GM19397 (cell line): ENCODE data around the gene ICA1.
A peak's percentile ranks its signal among the peaks of the same experiment; 100 is the strongest.
"Not testable (repeated sequence)": the region's sequence is repeated elsewhere in the genome, so short reads cannot be mapped to it uniquely, and the experiment has no call there.

ENCODE experiments used
- ATAC-seq: cut with Tn5 transposase; IDR thresholded peaks from one replicate; pipeline ENCODE4 v1.9.1; 2021; ENCODE audit warnings: mild to moderate bottlenecking, moderate library complexity; ENCODE audit not compliant: unreplicated experiment

Gene ICA1

DNA sequence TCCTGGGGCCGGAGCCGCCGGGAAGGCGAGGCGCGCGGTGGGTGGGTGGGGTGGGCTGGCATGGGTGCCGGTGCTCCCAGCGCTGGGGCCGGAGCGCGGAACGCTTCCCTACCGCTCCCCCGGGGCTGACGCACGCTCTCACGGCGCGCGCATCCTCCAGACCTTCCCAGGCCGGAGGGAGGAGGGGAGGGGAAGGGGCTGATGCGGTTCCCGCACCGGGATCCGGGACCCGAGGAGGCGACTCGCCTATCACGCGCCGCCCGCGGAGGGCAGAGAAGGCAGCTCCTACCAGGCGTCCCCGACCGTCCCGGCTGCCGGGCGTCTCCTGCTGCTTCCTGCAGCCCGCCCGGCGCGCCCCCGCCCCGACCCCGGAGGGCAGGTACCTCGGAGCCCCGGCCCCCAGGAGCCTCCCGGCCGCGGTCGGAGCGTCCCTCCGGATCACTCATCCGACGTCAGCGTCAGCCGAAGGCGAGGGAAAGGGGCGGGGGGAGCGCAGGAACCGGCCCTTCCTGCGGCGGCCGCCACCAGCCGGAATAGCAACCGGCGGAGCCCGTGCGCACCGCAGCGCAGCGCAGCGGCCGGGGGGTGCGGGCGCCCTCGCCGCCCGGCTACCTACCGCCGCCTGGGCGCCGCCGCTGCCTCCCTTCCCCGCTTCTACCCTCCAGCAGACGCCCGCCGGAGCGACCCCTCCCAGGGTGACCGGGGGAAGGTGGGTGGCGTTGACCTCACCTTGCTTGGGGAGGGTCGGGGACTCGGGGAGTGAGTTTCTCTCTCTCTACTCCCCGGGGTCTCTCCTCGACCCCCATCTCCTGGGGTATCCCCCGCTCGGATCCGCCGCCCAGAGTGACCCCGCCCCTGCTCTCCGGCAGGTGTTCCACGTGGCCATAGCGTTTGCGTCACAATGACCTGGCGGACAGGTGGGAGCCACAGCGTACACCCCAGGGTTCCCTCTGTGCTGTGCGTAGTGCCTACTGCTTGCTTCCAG is at the start of gene ICA1:
ICA1 (minus strand) TSS at position 457 of the 985 bp plus-strand sequence. CDS start 26,241 bp downstream, outside the sequence.
- no peak for ATAC-seq

DNA sequence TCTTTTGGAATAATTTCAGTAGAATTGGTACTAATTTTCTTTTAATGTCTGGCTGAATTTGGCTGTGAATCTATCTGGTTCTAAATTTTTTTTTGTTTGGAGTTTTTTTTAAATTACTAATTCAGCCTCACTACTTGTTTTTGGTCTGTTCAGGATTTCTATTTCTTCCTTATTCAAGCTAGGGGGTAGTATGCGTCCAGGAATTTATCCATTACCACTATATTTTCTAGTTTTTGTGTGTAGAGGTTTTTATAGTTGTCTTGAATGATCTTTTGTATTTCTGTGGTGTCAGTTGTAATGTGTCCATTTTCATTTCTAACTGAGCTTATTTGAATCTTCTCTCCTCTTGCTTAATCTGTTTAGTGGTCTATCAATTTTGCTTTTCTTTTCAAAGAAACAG is 48.9 kb upstream of the ICA1 start:
- no peak for ATAC-seq

DNA sequence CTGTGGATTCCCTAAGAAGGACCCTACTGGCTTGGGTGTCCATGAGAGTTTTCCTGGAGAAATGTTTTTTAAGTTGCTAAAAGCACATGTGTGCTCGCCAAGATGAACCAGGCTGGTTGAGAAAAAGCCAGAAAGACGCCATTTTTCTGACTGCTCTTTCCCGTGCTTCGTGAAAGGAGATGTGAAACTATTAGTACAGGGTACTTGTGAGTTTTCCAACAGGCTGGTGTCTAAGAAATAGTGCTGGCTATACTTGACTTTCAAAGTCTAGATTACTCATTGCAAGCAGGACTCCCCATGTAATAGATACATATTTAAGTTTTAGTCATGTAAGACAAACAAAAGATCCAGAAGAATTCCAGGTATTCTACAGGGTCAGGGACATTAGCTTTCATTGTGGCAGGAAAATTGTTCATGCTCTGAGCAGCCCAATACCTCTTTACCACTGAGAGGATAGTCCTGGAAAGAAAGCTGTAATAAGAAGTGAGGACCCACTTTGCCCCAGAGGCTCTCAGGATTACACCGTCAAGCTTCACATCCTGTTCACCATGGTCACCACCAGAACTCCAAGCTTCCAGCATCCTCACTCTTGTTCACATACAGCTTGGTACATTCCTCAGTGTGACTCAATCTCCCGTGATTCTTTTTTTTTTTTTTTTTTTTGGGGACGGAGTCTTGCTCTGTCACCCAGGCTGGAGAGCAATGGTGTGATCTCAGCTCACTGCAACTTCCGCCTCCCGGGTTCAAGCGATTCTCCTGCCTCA is 43.8 kb upstream of the ICA1 start:
- ATAC-seq, result no peak

DNA sequence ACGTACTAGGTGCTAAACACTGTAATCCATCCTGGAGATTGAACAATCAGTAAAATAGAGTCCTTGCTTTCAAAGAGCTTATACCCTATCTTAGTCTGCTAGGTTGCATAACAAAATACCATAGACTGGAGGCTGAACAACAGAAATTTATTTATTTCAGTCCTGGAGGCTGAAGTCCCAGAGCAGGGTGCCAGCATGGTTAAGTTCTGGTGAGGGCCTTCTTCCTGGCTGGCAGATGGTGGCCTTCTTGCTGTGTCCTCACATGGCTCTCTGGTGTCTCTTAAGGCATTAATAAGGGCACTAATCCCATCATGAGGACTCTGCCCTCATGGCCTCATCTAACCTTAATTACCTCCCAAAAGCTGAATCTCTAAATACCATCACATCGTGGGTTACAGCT is 43.1 kb upstream of the ICA1 start:
- no peak for ATAC-seq

DNA sequence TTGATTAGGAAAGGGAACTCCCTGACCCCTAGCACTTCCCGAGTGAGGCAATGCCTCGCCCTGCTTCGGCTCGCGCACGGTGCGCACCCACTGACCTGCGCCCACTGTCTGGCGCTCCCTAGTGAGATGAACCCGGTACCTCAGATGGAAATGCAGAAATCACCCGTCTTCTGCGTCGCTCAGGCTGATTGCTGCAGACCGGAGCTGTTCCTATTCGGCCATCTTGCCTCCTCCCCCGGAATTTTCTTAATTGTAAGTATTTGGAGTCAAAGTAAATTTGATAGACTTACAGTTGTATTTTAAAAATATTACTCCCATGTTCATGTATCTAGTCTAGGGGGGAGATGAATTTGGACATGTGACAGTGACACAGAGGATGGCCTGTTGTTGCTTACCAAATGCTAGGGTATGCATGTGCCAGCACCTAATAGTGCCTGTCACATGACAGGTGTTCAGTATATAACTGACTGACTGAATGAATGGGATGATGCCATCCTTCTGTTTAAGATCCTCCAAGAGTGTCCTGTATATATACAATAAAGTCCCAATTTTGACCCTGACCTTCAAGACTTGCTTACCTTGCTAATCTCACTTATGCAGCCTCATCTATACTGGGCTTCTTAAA is 42.0 kb upstream of the ICA1 start:
- no peak for ATAC-seq

DNA sequence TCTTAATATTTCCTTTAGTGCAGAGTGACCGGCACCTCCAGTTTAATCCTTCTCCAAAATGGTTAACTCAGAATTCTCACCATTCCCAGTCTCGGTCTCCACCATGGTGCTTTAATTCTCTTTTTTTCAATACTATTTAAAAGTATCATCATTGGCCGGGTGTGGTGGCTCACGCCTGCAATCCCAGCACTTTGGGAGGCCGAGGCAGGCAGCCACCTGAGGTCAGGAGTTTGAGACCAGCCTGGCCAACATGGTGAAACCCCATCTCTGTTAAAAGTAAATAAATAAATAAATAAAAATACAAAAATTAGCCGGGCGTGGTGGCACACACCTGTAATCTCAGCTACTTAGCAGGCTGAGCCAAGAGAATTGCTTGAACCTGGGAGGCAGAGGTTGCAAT is 35.1 kb upstream of the ICA1 start:
- not testable (repeated sequence) for ATAC-seq

DNA sequence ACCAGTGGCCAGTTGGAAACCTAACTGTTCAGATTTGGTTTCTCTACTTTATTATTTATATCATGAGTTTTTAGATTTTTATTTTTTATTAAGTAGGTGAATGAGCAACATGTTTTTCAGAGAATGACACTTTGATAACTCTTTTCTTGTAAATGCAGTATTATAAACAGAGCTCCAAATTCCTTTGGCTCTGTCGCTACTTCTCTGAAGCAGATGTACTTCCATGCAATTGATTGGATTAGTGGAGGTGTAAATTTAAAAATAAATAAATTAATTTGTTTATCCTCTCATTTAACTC is 34.3 kb upstream of the ICA1 start:
- no peak for ATAC-seq

DNA sequence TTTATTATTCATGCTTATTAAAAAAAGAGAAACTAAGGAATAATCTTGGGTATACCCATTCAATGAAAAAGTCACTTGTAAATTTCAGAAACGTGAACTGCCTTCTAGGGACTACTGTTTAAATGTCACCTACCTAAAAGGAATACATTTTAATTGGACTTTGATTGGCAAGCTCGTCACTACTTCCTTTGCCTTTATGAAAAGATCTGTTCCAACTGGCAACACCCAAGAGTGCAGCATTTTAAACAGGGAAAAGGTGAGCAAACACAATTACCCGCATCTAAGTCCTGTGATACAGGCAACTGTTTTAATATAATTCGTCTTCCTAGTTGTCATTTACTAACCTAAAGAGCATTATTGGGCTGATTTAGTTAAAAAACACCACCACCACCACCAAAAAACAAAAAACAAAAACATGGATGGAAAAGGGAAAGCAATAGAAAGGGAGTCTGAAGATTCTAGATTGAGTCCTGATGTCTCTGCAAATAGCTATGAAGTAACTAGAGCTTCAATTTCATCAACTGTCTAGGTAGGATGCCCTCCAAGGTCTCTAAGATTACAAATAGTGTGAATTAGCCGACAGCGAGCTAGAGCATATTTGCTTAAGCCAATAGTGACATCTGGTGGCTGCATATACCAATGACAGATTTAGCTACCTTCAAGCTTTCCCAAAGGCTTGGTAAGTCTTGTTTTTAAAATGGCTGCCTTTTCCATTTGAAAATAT is 33.8 kb upstream of the ICA1 start:
- ATAC-seq, result peak; percentile 93

DNA sequence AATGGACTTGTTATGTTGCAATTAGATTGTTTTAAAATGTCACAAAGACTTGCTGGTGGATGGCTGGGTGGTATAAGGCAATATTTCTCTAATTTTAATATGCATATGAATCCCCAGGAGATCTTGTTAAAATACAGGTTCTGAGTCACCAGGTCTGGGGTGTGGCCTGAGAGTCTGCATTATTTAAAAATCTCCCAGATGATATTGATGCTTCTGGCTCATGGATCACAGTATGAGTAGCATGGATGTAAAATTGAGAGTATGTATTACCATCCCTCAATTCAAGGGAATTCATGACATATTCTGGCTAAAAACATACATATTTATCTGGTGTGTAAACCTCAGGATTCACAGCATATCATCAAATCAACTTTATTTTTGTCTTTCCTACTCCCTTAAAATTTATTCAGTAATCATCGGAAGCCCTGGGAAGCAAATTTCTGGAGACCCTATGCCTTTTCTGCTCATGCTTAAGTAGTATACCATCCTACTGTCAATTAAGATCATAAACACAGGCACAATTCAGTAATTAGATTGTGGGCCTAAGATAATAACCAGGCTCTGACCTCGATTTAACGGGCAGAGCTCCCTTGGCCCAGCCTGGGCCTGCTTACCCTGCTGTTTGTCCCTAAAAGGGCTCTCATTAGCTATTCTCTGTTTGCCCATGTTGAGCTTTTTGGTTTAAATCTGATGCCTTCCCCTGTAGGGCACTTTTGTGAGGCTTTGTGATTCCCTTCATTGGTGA is 29.6 kb upstream of the ICA1 start:
- ATAC-seq, result no peak

DNA sequence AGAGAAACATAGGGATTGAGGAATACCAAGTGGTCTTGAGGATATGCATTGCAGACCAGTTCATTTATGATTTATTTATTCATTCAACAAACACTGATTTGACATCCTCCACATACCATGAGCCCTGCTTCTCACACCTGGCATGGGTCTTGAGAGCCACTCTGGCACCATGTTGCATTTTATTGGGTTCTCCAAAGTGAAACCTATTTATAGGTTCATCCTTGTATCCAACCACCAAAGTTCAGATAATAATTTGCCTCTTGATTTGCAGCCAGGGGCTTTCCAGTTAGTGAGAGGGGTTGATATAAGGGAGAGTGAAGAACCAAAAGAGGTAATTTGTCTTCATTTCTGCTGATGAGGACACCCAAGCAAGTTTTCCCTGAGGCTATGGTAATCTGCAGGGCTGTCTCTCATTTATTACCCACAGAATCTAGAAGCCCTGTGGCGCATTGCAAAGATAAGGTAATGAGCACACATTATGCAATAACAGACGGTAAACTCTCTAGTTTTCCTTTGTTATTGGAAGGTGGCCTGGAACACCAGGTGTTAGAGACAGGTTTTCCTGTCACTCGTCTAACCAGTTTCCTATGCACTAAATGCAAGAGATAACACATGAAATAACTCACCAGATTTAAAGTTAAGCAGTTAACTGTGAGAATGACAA is 28.8 kb upstream of the ICA1 start:
- no peak for ATAC-seq

DNA sequence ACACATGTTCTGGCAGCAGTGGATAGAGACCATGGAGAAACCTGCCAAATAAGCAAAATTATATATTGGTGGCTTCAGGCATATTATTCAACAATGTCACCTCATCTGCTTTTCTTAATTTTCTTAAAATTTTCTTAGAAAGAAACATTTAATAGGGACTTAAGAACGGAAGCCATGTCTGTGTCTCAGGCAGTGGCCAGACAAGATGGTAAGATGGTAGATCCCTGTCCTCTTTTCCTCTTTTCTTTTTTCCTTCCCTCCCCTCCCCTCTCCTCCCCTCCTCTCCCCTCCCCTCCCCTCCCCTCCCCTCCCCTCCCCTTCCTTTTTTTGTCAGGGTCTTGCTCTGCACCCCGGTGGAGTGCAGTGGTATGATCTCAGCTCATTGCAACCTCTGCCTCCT is 24.2 kb upstream of the ICA1 start:
- ATAC-seq, result no peak

DNA sequence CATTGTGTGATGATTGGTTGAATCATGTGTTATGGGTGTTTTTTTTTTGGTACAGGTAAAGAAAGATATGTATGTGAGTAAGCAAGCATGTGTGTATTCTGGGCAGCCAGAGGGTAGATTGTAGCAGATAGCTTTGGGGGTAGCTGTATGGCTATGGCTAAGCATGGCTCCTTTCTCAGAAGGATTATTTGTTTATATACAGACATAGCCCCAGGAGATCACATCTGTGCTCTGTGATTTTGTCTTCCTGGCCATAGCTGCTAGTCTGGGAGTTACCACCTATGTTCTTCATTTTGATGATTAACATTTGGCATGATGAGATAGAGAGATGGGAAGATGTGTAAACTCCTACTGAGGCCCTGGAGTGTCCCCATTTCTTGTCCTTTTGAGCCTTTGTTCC is 23.2 kb upstream of the ICA1 start:
- no peak for ATAC-seq

DNA sequence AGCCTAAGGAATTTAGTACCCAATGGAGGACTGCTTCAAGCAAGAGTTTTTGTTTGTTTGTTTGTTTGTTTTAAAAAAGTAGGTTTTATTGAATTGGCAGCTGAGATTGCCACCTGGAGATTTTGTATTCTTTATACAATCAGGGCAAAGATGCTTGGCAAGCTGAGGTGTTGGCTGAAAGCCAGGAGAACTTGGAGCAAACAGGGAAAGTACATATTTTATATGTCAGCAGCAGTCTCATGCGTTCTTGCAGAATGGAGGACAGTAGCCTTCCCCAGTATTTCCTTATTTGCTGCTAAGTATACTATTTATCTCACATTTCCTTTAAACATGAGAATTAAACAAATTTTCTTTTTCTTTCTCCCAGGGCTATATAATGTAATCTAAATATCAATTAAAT is 22.6 kb upstream of the ICA1 start:
- ATAC-seq, result no peak

DNA sequence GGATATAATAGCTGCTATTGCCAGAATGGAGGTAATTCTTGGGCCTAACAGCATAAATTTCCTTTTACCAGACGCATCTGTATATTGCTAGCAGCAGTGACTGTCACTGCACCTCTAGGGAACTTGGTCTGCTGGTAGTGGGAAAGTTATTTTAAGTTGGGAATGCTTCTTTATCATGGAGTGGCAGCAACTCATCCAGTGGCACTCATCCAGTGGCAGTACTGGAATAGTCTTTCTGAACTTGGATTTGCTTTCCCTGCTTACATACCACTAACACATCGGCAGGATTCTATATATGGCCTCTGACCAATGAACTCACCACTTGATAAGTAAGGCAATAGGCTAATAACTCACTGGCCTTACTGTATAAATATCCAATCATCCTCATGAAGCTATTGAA is 22.0 kb upstream of the ICA1 start:
- ATAC-seq, result no peak

DNA sequence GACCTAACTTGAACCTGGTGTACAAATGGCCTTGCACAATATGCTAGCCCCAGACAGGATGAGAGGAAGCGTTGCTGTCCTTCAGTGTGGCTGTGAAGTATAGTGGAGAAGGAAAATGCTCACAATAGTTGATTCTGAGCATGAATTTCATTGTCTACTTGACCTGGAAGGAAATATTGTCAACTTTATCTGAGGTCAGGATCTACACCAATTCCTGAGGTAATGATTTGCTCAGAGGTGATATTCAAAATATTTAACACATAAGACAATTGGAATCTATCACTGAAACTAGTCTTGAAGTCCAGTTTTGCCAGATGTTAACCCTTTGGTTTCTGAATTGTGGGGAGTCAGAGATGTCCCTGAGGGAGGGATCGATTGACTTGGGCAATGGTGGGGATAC is 20.9 kb upstream of the ICA1 start:
- ATAC-seq, result no peak

DNA sequence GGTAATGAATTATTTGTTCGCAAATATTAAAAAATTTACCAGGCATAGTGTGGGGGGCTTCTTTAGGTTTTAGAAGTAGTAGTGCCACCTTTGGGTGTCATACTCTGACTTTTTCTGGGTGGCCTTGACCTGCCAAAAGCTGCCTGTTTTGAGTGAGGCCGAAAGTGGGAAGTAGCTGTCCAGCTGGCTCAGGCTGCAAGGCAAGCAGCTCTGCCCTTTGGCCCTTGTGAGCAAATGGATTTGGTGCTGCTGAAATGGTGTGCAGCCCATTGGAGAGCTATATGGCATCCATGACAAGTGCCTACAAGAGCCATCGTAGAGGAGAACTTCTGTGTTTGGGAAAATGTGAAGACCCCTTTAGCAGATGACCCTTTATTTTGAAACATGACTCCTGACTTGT is 20.2 kb upstream of the ICA1 start:
- ATAC-seq, result no peak

DNA sequence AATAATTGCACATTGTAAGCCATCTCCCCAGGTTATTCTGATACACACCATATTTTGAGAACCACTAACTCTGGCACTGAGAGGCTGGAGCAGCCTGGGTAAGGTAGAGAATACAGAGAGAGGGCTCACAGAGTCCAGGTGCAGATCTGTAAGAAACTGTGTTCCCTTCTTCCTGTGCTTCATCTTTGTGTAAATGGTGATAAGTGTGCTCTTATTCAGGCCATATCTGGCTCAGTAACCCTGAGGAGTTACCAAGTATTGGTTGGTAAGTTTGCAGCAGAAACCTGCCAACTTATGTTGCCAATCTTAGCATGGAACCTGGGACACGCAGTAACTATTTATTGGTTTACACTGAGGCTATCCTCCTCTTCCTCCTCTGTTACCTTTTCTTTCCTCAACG is 16.2 kb upstream of the ICA1 start:
- no peak for ATAC-seq

DNA sequence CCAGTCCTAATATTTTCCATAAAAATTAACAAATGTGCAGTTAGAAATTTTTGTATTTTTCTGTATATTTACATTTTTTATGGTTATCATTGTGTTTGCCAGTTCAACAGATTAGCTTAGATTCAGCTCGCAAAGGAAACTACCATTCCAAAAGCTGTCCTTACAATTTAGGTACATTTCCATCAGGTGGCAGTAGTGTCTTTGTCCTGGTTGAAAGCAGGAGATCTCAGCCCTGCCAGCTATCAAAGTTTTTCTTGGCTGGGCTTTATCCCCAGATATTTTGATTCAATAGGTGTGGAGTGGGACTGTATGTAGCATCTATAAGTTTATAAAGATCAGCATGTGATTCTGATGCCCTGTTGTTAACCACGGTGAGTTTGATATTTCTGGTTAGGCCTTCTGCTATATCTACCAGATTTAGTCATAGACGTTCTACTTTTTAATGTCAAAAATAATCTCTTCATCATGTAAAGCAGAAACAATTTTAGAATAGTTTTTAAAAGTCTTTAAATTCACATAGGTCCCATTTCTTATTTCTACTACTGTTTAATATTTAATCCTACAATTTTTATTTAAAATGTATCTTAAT is 15.5 kb upstream of the ICA1 start:
- no peak for ATAC-seq

DNA sequence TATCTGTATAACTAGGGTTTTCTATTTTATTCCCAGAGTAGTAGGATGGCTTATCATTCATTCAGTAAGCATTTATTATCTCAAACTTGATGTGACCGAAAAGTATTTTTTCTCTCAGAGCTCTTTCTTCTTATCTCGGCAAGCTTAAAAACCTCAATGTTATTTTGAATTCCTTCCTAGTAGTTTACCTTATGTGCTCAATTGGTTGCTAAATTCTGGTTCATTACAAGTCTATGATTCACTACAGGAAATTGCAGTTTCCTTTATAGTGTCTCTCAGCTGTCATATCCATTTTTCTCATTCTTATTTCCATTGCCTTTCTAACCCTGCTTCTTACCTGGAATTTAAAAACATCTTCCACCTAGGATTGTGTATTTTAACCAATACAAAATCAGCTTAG is 12.6 kb upstream of the ICA1 start:
- ATAC-seq, result no peak

DNA sequence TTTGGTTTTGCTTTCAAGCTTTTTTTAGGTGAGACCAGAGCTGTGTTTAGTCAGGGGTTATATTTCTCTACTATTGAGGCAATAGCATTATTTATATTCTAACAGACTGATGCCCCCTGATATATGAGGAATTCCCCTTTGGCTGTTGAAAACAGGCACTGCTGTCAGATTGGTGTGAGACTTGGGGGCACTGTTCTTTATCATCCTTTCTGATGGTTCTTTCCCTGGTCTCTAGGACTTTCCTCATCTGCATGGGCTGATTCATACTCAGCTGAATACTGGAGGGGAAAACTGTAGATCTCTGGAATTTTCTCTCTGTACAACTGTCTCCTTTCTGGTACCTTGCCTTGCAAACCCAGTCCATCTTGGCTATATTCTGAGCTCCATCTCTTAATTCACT is 10.0 kb upstream of the ICA1 start:
- no peak for ATAC-seq
